ENCODE measurements around the gene DIP2B. TPM values are rescaled to one million over a fixed set of nuclear protein-coding genes. Genes with fewer than 3 reads are reported as not detected.

The DIP2B gene
- total RNA-seq, 1 donor from 2014 or later, result 37.1 TPM

GRCh38 chr12:50659690-50660424, 155.1 kb downstream of the DIP2B start:
- H3F3A ChIP-seq (ENCODE audit: low read depth), result no peaks in the 10 kb centered on the region
- H3K27ac ChIP-seq, result no peak overlapping the region
- no peaks in the 10 kb centered on the region for H3K27me3 ChIP-seq
- H3K4me2 ChIP-seq, result no peak overlapping the region
- Mint-ChIP-seq H3K36me3 (peaks cover 2% of the 10 kb centered on the region), H3K27ac (peak overlapping the region; percentile 19), H3K4me3 (no peak overlapping the region), H3K9me3 (peaks cover 2% of the 10 kb centered on the region), H3K27me3 (ENCODE audit: insufficient read depth, low read depth) (no peaks in the 10 kb centered on the region), H3K4me1 (peaks cover 32% of the 10 kb centered on the region)
- H4K20me1 ChIP-seq (ENCODE audit: low read depth), result peaks cover 4% of the 10 kb centered on the region
- no peak for DNase-seq (ENCODE audit: low spot score)
- peaks cover 7% of the 10 kb centered on the region for H3K4me1 ChIP-seq
- no peak overlapping the region for H2AFZ ChIP-seq (replicated peaks)
- H3K9ac ChIP-seq, result no peak overlapping the region
- no peaks in the 10 kb centered on the region for H3K36me3 ChIP-seq
- H3K79me2 ChIP-seq (ENCODE audit: low read depth), result no peaks in the 10 kb centered on the region
- no peak overlapping the region for H3K4me3 ChIP-seq
- TF ChIP-seq EZH2 (IDR thresholded peaks at IDR 0.05) (no peak), EZH2phosphoT487 (IDR thresholded peaks at IDR 0.05) (no peak), CTCF (IDR thresholded peaks at IDR 0.05) (no peak)
- no peaks in the 10 kb centered on the region for H3K9me3 ChIP-seq (ENCODE audit: low read depth)

- TF ChIP-seq EZH2phosphoT487 (IDR thresholded peaks at IDR 0.05), result no peak
- no peak for TF ChIP-seq EZH2 (IDR thresholded peaks at IDR 0.05)
- TF ChIP-seq CTCF (IDR thresholded peaks at IDR 0.05), result no peak
- peaks cover 4% of the 10 kb centered on the region for H4K20me1 ChIP-seq (ENCODE audit: low read depth)
- no peaks in the 10 kb centered on the region for H3K9me3 ChIP-seq (ENCODE audit: low read depth)
- H3K4me3 Mint-ChIP-seq, result no peak overlapping the region
- no peaks in the 10 kb centered on the region for H3K27me3 Mint-ChIP-seq (ENCODE audit: insufficient read depth, low read depth)
- H3K9me3 Mint-ChIP-seq, result peaks cover 2% of the 10 kb centered on the region
- peaks cover 32% of the 10 kb centered on the region for H3K4me1 Mint-ChIP-seq
- no peaks in the 10 kb centered on the region for H3K27me3 ChIP-seq
- no peak for DNase-seq (ENCODE audit: low spot score)
- peaks cover 2% of the 10 kb centered on the region for H3K36me3 Mint-ChIP-seq
- H3K9ac ChIP-seq, result no peak overlapping the region
- no peak overlapping the region for H3K27ac ChIP-seq
- H3K79me2 ChIP-seq (ENCODE audit: low read depth), result no peaks in the 10 kb centered on the region
- H3F3A ChIP-seq (ENCODE audit: low read depth), result no peaks in the 10 kb centered on the region
- H2AFZ ChIP-seq (replicated peaks), result no peak overlapping the region
- no peak overlapping the region for H3K4me2 ChIP-seq
- no peaks in the 10 kb centered on the region for H3K36me3 ChIP-seq
- H3K4me1 ChIP-seq, result peaks cover 7% of the 10 kb centered on the region
- no peak overlapping the region for H3K4me3 ChIP-seq
- no peak overlapping the region for H3K27ac Mint-ChIP-seq
Observed at GRCh38 chr12:50660425-50660822, 155.6 kb downstream of the DIP2B start.

- no peak overlapping the region for H3K4me3 Mint-ChIP-seq
- DNase-seq (ENCODE audit: low spot score), result no peak
- Histone ChIP-seq H3K27me3 (no peaks in the 10 kb centered on the region), H3F3A (ENCODE audit: low read depth) (no peaks in the 10 kb centered on the region), H3K4me3 (no peak overlapping the region), H3K36me3 (no peaks in the 10 kb centered on the region), H3K9me3 (ENCODE audit: low read depth) (no peaks in the 10 kb centered on the region), H3K4me1 (peaks cover 7% of the 10 kb centered on the region), H3K9ac (no peak overlapping the region), H3K27ac (no peak overlapping the region), H4K20me1 (ENCODE audit: low read depth) (peaks cover 4% of the 10 kb centered on the region), H3K4me2 (no peak overlapping the region), H3K79me2 (ENCODE audit: low read depth) (no peaks in the 10 kb centered on the region), H2AFZ (replicated peaks) (no peak overlapping the region)
- H3K9me3 Mint-ChIP-seq, result peaks cover 2% of the 10 kb centered on the region
- no peak overlapping the region for H3K27ac Mint-ChIP-seq
- no peak for TF ChIP-seq CTCF (IDR thresholded peaks at IDR 0.05)
- TF ChIP-seq EZH2phosphoT487 (IDR thresholded peaks at IDR 0.05), result no peak
- TF ChIP-seq EZH2 (IDR thresholded peaks at IDR 0.05), result no peak
- H3K4me1 Mint-ChIP-seq, result peaks cover 32% of the 10 kb centered on the region
- H3K27me3 Mint-ChIP-seq (ENCODE audit: insufficient read depth, low read depth), result no peaks in the 10 kb centered on the region
- peaks cover 2% of the 10 kb centered on the region for H3K36me3 Mint-ChIP-seq
Observed at GRCh38 chr12:50661300-50662115, 156.7 kb downstream of the DIP2B start.

All from neural progenitor cell (in vitro differentiated cells).